HG03469 (cell line): ENCODE data around the gene CCL26.
"Not testable (repeated sequence)": the region's sequence is repeated elsewhere in the genome, so short reads cannot be mapped to it uniquely, and the experiment has no call there.

ENCODE experiments used
- ATAC-seq: cut with Tn5 transposase; IDR thresholded peaks from one replicate; pipeline ENCODE4 v1.9.1; 2021; ENCODE audit warnings: mild to moderate bottlenecking, moderate library complexity, moderate number of reproducible peaks; ENCODE audit not compliant: unreplicated experiment

CCL26 gene

DNA sequence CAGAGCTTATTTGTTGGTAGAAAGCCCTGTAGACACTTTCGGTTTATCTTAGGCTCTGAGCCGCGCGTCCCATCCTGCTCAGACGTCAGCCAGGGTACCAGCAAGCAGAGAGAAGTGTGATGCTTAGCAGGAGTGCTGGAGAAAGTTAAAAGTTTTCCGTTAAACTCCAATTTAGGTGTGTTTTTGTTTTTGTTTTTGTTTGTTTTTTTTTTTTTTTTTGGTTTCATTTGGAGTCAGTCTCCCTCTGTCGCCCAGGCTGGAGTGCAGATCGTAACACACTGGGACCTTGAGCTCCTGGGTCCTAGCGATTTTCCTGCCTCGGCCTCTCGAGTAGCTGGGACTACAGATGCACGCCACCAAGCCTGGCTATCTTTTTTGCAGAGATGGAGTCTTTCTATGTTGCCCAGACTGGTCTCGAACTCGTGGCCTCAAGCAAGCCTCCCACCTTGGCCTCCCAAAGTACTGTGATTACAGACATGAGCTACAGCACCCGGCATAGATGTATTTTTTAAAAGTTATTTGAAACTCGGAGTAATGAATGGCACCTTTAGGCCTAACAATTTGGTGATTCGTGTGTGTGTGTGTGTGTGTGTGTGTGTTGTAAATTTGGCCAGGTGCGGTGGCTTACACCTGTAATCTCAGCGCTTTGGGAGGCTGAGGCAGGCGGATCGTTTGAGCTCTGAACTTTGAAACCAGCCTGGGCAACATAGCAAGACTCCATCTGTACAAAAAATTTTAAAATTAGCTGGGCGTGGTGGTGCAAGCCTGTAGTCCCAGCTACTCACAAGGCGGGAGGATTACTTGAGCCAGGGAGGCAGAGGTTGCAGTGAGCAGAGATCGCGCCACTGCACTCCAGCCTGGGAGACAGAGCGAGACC lies 32.0 kb downstream of the CCL26 start:
- peak; percentile 15 for ATAC-seq

DNA sequence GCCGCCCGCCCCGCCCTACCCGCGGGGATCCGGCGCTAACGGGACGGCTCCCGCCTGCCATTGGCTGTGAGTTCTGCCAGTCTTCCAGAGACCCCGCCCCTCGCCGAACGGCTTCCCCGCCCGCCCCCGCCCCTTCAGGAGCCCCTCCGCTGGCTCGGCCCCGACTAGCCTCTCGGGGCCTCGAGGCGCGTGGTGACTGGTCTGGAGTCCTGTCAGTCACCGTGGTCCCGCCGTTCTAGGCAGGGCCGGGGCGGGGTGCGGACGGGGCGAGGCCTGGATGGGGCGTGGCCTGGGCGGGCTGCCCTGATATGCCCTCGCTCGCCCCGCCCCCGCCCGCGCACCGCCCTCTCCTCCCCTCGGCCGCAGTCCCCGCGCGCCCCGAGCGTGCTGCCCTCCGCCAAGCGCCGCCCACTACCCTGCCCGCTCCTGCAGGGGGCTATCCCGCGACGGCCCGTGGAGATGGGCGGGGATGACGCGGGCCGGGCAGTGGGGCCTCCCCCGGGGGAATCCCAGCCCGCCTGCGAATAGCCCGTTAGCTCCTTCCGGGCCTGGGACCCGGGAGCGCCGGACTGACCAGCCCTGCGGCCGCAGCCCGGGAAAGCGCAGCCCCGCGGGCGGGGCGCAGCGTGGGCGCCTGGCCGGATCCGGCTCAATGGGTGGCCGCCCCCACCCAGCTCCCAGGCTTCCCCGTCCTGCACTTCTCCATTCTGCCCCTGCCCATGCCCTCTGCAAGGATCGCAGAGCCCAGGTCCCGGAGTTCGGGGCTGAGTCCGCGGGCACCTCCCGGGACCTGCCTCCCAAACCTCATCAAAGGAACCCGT lies 32.8 kb downstream of the CCL26 start:
- ATAC-seq = peak; percentile 84

DNA sequence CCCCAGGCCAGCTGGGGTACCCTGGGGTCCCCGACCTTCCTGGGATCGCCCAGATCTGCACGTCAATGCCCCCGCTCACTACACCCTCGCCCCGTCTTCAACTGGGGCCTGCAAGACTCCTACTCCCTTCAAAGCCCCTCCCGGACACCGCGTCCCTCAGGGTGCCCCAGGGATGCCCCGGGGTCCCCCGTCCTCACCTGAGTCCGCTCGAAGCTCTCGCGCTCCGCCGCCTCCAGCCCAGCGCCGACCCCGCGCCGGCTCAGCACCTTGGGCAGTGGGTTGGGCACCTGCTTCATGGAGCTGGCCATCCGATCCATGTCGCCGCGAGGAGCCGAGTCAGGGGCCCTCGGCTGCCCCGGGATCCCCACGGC lies 33.4 kb downstream of the CCL26 start, which contains the start of gene HIP1:
Gene HIP1, minus strand, starts transcription at position 338 of the 371 bp plus-strand sequence. Its CDS starts 21 bp downstream, at position 317.
- no peak for ATAC-seq

DNA sequence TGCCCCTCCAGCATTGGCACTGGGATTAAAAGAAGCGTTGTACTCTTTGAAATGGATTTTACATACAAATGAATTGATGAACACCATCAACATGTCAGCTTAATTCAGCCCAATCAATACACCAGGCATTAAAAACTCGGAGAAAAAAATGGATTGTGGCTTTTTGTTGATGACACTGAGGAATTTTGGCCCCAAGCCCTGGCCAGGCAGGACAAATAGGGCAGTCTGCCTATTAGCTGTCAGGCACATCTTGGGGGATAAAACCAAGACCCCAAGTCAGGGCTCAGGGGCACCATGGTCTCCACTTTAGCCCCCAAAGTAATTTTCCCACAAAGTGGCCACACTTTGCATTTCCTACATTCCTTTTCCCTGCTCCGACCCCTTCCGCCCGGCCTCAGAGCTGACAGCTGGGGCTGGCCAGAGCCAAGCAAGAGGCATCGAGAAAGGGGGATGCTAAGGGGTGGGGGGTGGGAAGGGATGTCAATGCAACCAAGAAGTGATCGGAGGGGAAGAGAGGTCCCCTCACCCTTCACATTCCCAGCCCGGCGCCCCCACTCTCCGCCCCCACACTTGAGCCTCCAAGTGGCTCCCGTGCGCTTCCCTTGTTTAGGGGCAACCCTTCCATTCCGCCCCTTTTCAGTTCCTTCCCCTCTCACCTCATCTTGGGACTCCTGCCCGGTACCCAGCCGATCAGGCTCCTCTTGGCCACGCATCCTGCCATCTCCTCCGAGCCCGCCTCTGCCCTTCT lies 34.0 kb downstream of the CCL26 start:
- no peak for ATAC-seq

DNA sequence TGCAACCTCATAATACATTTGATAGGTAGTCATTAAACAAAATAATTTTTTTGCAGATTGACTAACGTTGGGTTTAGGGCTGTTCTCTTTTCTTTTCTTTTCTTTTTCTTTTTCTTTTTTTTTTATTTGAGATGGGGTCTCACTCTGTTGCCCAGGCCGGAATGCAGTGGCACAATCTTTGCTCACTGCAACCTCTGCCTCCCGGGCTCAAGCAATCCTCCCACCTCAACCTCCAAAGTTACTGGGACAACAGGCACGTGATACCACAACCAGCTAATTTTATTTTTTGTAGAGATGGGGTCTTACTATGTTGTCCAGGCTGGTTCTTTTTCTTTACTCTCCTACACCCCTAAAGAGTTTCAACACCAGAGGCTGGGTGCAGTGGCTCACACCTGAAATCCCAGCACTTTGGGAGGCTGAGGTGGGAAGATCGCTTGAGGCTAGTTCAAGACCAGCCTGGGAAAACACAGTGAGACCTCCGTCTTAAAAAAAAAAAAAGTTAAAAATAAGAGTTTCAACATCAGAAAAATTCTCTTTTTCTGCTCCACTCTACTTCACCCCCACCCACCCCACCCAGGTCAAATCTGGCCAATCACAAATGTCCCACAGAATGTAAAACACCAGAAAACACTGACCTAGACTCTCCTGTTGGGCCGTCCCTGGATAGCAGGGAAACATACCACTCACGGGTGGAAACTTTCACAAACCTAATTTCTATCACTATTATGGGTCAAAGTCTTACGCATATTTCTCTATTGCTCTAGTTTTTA lies 36.2 kb downstream of the CCL26 start:
- no peak for ATAC-seq

DNA sequence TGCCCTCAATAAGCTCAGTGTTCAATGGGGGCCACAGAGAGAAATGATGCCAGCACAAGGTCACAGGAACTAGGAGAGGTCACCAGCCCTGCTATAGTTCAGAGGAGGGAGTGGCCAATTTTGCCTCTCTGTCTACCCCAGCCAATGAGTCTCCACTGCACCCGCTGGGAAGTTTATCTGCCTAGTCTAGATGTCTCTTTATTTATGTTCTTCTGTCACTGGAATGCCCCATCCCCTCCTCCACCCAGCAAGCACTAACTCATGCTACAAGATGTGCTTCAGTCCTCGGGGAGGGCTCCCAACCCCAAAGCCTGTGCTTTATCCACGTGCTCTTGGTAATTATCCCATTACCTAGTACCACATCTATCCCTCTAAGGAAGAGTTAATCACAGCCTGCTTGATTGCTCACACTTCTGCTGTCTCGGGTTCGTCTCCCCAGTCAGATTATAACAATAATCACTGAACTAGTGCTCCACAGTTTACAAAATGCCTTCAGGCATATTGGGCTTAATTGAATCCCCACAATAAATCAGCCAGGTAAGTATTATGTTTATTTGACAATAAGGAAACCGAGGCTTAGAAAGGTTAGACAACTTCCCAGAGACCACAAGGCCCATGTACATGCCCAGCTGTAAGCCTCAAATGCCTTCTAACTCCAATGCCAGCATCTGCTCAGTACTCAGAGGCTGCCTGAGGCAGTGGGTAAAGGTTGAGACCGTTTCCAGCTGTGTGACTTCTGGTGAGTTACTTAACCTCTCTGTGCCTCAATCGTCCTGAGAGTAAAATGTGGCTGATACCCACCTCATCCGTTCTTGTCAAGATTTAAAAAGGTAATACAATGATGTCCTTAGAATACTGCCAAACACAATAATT lies 37.2 kb downstream of the CCL26 start:
- ATAC-seq = no peak

DNA sequence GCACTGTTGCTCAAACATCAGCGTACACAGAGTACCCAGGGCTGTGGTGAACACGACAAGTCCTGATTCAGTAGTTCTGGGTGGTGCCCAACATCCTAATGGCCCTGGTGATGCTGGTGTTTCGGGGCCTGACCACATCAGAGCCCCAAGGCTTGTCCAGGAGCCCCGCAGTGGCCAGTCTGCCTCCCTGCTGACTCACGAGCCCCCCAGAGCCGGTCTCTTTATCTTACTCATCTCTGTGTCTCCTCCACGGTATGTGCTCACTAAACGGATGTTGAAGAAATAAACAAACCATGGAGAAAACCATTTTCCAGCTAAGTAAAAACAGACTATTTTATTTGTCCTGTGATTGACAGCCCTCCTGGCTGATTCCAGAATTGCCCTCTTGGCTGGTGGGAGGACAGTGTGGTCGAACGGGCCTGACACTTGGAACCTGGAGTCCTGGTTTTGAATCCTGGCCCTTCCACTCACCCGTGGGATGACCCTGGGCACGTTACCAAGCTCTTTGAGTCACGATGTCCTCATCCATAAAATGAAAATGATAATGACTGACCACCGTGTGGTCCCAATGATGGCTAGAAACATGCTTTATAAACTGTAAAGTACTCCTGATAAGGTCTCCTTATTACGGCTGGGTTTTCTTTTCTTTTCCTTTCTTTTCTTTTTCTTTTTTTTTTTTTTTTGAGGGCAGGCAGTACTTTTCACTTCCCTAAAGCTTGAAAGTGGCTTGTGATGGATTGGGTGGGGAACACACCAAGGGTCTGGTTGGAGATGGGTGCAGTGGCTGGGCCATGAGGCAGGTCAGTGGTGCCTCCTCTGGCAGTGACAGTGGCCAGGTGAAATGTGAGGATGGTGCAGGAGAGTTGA lies 39.0 kb downstream of the CCL26 start:
- ATAC-seq = no peak

DNA sequence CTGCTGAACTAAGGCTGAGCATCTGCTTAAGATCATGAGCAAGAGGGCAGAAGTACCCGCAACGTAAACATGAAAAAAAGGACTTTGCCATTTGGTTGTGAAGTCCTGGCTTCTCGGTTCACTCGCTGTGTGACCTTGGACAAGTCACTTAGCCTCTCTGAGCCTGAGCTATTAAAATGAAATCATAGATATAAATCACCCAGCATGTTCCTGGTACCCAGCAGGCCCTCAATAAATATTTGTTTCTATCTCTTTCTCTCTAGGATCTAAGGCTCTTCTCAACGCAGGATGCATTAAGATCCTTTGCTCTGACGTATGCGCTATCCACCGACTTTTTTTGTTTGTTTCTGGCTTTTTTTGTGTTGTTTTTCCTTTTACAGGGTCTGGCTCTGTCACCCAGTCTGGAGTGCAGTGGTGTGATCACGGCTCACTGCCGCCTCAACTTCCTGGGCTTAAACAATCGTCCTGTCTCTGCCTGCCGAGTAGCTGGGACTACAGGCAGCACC lies 39.9 kb downstream of the CCL26 start:
- no peak for ATAC-seq

DNA sequence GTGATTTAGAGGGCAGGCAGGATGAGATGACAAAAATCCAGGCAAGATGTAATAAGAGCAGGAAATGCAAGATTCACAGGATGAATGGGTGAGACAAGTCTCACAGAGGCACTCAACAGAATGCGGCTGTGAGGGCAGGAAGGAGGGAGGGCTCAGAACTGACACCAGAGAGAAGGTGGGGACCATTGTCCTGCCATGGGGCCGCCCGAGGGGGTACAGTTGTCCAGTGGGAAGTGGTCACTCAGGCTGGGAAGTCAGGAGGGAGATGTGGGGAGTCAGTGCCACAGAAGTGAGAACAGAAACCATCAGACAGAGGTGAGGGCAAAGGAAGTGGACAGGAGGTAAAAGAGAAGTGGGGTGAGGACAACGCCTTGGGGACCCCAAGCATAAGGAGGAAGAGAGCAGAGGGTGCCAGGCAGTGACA lies 42.1 kb downstream of the CCL26 start:
- no peak for ATAC-seq

DNA sequence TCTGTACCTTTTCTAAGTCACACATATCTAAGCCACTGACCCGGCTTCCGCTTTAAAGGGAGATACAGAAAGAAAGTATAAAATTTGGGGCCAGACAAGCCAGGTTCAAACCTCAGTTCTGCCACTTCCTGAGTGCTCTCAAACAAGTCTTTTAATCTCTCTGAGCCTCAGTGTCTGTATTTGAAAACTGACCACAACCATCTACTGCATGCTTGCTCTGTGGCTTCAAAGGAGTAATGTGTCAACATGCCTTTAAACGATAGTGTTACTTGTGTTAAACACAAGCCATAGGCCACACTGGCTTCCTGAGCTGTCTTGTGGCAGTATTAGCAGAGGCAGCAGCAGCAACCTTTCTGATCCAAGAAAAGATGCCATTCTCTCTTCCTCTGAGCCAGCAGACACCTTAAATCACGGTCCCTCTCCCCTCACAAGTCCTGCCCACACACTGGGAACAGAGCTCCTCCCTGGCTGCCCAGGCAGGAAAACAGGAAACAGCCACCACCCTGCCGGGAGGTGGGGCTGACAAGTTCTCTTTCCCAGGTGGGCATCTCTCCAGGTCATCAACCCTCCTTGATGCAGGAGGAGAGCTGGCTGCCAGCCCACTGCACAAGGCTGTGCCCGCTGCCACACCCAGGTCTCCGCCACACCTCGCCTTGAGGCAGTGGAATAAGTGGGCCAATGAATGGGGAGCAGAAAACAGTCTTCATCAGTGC lies 44.0 kb downstream of the CCL26 start:
- no peak for ATAC-seq

DNA sequence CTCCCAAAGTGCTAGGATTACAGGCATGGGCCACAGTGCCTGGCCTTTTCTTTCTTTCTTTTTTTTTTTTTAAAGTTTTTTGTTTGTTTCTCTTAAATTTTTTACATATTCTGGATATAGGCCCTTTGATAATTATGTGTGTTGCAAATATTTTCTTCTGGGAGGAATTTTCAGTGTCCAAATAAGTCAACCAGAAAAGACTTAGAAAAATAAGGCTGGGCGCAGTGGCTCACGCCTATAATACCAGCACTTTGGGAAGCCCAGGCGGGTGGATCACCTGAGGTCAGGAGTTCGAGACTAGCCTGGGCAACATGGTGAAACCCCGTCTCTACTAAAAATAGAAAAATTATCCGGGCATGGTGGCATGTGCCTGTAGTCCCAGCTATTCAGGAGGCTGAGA lies 44.7 kb downstream of the CCL26 start:
- not testable (repeated sequence) for ATAC-seq

DNA sequence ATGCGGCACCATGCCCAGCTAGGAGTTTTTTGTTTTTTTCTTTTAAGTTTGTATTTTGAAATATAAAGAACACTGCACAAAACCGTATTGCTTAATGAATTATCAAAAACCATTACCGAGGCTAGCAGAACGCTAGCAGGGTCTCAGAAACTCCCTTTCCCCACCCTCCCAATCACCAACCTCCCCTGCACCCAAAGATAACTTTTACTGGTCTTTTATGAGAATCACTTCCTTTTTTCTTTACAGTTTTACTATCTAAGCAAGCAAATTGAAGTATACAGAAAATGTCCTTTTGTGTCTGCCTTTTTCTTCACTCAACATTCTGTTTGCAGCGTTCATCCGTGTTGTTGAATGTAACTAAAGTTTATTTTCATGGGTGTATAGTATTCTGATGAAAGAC lies 46.7 kb downstream of the CCL26 start:
- no peak for ATAC-seq

DNA sequence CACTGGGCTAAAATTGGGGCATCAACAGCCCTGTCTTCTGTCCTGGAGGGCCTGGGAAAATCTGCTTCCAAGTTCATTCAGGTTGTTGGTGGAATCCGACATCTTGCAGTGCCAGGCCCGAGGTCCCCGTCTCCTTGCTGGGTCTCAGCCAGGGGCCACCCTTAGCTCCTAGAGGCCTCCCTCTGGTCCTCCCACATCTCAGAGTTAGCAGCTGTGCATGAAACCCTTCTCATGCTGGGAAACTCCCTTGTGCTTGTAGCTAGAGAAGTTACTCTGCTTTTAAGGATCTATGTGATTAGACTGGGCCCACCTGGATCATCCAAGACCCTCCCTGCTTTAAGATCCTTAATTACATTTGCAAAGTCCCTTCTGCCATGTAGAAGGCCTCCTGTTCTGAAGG lies 48.6 kb downstream of the CCL26 start:
- ATAC-seq = no peak

DNA sequence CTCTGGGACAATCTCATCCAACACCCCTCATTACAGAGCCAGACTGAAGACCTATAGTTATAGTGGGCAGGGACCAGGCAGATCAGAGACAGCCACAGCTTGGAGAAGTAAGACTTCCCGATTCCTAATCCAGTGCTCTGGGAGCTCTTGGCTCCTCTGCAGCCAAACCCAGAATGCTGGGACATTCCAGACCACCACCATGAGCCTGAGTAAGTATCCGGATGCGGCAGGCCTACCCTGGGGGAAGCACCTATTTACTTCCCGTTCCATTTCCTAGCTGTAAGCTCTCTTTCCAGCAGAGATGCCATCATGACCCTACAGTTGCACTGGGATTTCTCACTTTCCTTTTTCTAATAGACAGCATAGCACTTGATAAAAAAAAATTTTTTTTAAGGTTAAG lies 49.6 kb downstream of the CCL26 start:
- no peak for ATAC-seq

DNA sequence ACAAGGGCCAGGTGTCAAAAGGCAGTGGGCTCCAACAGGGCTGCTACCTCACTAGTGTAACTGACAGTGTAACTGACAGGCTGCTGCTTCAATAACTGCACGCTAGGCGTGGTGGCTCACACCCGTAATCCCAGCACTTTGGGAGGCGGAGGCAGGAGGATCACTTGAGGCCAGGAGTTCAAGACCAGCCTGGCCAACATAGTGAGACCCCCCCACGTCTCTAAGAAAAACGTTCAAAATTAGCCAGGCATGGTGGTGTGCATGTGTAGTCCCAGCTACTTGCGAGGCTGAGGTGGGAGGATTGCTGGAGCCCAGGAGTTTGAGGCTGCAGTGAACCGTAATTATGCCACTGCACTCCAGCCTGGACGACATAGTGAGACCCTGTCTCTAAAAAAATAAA lies 50.1 kb downstream of the CCL26 start:
- not testable (repeated sequence) for ATAC-seq

DNA sequence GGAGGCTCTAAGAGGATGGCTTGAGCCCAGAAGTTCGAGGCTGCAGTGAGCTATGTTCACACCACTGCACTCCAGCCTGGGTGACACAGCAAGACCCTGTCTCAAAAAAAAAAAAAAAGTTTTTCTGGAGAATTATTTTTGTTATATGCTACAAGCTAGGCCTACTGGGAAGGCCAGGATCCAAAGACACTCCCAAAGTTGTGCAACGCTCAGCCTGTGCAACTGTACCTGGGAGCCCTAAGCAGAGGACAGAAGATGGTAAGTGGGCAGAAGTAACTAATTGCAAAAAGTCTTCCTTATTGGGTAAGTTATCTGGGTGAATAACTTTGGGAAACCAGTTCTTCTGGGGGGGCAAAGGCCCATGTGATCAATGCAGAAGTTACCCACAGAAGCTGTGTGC lies 50.6 kb downstream of the CCL26 start:
- ATAC-seq = no peak

DNA sequence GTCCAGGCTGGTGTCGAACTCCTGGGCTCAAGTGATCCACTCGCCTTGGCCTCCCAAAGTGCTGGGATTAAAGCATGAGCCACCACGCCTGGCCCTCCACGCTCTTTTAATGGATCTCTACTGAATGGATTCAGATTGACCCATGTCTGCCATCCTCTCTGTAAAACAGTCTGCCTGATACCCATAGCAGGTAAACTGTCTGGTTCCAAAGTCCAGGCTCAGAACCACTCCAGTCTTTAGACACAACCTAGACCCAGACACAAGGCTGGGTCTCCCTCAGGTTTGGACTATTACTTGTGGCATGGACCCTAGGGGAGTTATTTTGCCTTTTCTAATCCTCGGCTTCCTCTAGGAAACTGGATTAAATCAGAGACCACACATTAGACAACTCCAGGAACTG lies 52.4 kb downstream of the CCL26 start:
- ATAC-seq = no peak
